KG1 (cell line): Measurements from ENCODE around the gene ATP6V1G3.
"Not testable (repeated sequence)": the region's sequence is repeated elsewhere in the genome, so short reads cannot be mapped to it uniquely, and the experiment has no call there.

Experiments used
- DNase-seq: peaks from one replicate; lab custom pipeline; 2025; lab: John Stamatoyannopoulos, UW

ATP6V1G3 gene

GRCh38 chr1:198540580-198540979 is at the start of gene ATP6V1G3:
TSS of gene ATP6V1G3 (minus strand) at chr1:198540680. CDS start at chr1:198540650, 30 bp downstream.
- no peak for DNase-seq

- no peak for DNase-seq
Measured at GRCh38 chr1:198588845-198589244, 48.4 kb upstream of the ATP6V1G3 start.

- no peak for DNase-seq
Measured at GRCh38 chr1:198584163-198584562, 43.7 kb upstream of the ATP6V1G3 start.

GRCh38 chr1:198583209-198583802 is 42.8 kb upstream of the ATP6V1G3 start:
- DNase-seq: not testable (repeated sequence)

GRCh38 chr1:198577444-198577843 is 37.0 kb upstream of the ATP6V1G3 start:
- DNase-seq: no peak

- no peak for DNase-seq
Measured at GRCh38 chr1:198575798-198576641, 35.5 kb upstream of the ATP6V1G3 start.

- DNase-seq: no peak
Measured at GRCh38 chr1:198575292-198575691, 34.8 kb upstream of the ATP6V1G3 start.

GRCh38 chr1:198574325-198574724 is 33.8 kb upstream of the ATP6V1G3 start:
- no peak for DNase-seq

- no peak for DNase-seq
Measured at GRCh38 chr1:198564716-198565115, 24.2 kb upstream of the ATP6V1G3 start.

GRCh38 chr1:198564157-198564556 is 23.7 kb upstream of the ATP6V1G3 start:
- no peak for DNase-seq

GRCh38 chr1:198563583-198563982 is 23.1 kb upstream of the ATP6V1G3 start:
- no peak for DNase-seq

- no peak for DNase-seq
Measured at GRCh38 chr1:198560161-198560560, 19.7 kb upstream of the ATP6V1G3 start.

- no peak for DNase-seq
Measured at GRCh38 chr1:198559362-198559761, 18.9 kb upstream of the ATP6V1G3 start.

GRCh38 chr1:198558402-198558801 is 17.9 kb upstream of the ATP6V1G3 start:
- no peak for DNase-seq

GRCh38 chr1:198556971-198557370 is 16.5 kb upstream of the ATP6V1G3 start:
- peak; percentile 86 for DNase-seq

GRCh38 chr1:198552668-198553416 is 12.4 kb upstream of the ATP6V1G3 start:
- DNase-seq: no peak

- no peak for DNase-seq
Measured at GRCh38 chr1:198550941-198551524, 10.6 kb upstream of the ATP6V1G3 start.

- no peak for DNase-seq
Measured at GRCh38 chr1:198549866-198550265, 9.4 kb upstream of the ATP6V1G3 start.

- DNase-seq: no peak
Measured at GRCh38 chr1:198548890-198549289, 8.4 kb upstream of the ATP6V1G3 start.

- DNase-seq: no peak
Measured at GRCh38 chr1:198545156-198545555, 4.7 kb upstream of the ATP6V1G3 start.

GRCh38 chr1:198544265-198544664 is 3.8 kb upstream of the ATP6V1G3 start:
- no peak for DNase-seq

- DNase-seq: no peak
Measured at GRCh38 chr1:198543670-198544260, 3.3 kb upstream of the ATP6V1G3 start.
